Measurements from ENCODE around the gene CD37.
"Not testable (repeated sequence)": the region's sequence is repeated elsewhere in the genome, so short reads cannot be mapped to it uniquely, and the experiment has no call there.

CD37 gene

GRCh38 chr19:49348305-49349189 is 13.3 kb downstream of the CD37 start:
- DNase-seq = no peak

DNA sequence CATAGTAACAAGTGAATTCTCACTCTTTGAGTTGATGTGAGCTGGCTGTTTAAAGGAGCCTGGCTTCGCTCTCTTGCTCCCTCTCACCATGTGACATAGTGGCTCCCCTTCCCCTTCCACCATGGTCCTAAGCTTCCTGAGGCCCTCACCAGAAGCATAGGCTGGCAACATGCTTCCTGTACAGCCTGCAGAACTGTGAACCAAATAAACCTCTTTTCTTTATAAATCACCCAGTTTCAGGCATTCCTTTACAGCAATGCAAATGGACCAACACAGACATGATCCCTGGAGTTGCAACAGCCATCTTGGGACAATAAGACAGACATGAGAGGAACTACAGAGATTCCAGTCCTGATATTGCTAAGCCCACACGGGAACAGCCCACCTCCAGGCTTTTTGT is 14.4 kb downstream of the CD37 start:
- no peak for DNase-seq

DNA sequence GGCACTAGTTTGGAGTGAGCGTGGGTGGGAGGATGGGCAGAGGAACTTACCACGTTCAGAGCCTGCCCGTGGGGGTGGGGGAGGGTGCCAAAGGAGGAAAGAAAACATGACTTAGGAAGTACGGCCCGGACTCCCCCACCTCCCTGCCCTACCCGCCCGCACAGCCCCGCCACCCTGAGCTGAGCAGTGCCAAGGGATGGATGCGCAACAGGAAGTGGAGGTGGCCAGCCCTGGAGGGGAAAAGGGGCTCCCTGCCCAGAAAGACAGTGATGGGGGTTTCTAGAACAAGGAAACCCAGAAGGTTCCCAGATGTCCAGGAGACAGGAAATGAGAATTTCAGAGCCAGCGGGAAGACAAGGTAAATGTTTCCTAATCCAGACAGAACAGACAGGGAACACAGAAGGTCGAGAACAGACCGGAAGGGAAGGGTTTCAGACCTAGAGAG is 20.7 kb downstream of the CD37 start:
- DNase-seq = no peak

DNA sequence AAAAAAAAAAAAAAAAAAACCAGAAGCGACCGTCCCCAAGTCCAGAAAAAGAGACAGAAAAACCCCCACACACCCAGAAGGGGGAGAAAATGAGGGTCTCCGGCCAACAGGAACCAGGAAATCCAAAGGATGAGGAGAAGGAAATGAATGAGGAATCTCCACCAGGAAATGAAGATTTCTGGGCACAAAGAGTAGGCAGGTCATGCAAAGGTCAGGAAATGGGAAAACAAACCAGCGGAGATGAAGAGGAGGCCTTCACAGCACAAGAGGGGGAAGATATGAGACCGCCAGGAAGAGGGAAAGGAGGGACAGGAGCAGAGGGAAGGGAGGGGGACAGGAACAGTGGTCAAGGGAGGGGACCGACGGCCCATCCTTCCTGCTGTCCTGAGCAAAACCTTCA is 21.2 kb downstream of the CD37 start:
- no peak for DNase-seq

- no peak for DNase-seq
These were observed 22.0 kb downstream of the CD37 start for GRCh38 chr19:49357186-49357585.

DNA sequence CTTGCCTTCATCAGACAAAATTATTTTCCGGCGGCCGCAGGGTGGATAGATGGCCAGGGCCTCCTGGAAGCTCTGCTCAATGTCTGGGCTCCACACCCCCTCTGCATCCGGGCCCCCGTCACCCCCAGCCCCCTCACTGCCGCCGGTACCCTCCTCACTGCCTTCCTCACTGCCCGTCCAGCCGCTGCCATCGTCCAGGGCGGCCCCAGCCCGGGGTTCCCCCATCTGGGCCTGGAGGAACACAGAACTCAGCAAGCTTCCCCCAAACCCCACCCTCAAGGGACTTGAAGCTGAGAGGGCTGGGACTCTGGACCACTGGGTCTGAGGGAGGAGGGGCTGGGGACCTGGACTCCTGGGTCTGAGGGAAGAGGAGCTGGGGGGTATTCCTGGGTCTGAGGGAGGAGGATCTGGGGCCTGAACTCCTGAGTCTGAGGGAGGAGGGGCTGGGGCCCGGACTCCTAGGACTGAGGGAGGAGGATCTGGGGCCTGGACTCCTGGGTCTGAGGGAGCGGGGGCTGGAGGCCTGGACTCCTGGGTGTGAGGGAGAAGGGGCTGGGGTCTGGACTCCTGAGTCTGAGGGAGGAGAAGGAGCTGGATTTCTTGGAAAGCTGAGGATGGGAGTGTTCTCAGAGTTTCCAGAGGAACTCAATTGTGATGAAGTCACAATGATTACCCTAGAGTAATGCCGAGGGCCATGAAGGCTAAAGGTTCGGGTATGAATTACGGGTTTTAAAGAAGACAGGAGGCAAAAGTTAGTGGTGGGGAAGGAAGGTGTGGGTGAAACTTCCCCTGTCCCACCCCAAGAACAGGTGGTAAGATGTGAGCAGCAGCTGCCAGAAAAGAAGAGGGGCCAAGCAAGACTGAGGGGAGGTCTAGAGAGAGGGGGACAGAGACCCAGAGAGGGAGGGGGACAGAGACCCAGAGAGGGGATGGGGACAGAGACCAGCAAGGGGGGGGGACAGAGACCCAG is 24.9 kb downstream of the CD37 start:
- DNase-seq = no peak

DNA sequence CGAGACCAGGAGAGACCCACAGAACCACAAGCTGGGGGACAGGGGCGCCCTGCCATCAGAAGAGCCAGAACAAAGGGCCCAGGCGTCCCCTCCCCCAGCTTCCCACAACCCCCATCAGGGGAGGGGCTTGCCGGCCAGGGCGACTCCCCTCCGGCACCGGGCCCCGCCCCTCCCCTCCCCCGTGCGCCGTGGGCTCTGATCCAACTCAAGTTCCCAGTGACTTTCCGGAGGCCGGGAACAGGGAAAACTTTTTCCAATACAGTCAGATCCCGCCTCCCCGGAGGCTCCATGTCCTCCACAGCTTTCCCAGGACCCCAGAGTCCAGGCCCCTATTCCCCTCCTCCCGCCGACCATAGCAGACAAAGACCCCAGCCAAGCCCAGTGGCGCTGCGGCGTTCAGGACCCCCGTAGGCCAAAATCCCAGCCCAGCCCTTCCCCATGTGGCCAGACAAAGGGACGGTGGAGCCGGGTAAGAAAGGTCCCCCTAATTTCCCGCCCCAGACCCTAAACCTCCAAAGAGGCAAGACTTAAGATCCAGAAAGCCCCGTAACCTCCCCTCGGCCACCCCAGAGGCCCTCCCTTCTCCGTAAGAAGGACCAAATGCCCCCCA is 26.3 kb downstream of the CD37 start:
- DNase-seq = peak; percentile 88

DNA sequence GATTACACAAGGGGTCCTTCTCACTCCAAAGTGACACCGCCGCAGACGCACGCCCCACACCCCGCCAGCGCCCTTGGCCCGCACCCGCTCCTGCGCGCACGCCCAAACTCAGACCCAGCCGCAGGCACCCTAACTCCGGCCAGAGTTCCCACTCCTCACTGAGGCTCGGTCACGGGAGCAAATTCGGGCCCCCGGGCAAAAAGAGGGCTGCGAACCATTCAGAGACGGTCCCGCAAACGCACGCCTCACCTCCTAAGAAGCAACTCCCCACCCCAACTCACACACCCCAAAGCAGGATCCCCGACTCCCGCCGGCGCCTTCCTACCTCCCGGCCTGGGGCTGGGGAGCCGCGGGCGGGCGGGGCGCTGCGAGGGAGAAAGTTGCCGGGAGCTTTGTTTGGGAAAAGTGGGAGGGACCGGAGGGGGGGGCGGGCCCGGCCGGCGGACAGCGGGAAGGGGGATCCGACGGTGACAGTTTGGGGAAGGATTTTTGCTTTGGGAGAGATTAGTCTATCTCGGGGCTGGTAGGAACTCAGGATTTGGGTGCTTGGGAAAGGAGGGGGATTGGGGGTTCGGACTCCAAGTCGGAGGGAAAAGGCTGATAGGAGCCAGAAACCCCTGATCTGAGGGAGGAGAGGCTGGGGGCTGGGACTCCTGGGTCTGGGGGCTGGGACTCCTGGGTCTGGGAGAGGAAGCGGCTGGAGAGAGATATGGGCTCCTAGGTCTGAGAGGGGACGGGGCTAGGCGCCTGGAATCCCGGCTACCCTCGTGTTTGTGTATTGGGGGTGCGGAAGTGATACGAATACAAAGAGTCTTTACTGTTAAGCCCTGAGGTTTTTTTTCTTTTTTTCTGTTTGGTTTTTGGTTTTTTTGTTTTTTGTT is 27.1 kb downstream of the CD37 start, which contains the start of gene TEAD2:
Gene TEAD2, minus strand, starts transcription at position 369 of the 881 bp plus-strand sequence. CDS start 2,341 bp downstream, outside the sequence.
- DNase-seq = peak; percentile 88

GRCh38 chr19:49362929-49363267 is 27.7 kb downstream of the CD37 start:
- peak; percentile 78 for DNase-seq

- peak; percentile 100 for DNase-seq
These were observed 28.3 kb downstream of the CD37 start, which contains the start of gene DKKL1 for GRCh38 chr19:49363268-49364082. Gene DKKL1 (plus strand): TSS chr19:49363877. CDS start chr19:49363999, 122 bp downstream.

DNA sequence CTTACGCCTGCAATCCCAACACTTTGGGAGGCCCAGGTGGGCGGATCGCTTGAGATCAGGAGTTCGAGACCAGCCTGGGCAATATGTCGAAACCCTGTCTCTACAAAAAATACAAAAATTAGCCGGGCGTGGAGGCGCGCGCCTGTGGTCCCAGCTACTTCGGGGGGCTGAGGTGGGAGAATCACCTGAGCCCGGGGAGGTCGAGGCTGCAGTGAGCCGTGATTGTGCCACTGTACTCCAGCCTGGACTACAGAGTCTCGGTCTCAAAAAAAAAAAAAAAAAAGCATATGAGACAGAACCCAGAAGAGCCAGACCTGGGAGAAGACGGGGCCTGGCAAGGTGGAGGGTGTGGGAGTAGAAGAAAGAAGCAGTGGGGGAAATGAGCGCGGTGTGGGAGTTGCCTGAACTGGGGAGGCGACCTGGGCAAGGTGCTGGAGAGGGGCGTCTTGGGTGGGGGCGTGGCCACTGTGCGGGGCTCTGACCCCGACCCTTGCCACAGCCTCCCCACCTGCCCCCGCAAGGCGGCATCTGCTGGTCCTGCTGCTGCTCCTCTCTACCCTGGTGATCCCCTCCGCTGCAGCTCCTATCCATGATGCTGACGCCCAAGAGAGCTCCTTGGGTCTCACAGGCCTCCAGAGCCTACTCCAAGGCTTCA is 29.0 kb downstream of the CD37 start:
- no peak for DNase-seq

DNA sequence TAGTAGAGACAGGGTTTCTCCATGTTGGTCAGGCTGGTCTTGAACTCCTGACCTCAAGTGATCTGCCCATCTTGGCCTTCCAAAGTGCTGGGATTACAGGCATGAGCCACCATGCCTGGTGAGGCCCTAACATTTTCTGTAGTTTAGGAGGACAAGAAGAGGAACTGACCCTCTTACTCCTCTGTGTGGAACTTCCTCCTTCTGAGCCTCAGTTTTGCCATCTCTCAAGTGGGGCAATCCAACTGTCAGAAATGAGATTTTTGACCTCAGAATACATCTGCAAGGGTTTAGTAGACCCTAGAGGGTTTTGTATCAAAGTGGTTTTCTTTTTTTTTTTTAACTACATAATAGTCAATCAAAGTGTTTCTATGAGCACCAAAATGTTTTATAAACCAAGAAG is 30.9 kb downstream of the CD37 start:
- no peak for DNase-seq

GRCh38 chr19:49368711-49369358 is 33.6 kb downstream of the CD37 start:
- DNase-seq = no peak

- no peak for DNase-seq
These were observed 36.0 kb downstream of the CD37 start for GRCh38 chr19:49371184-49371583.

GRCh38 chr19:49373174-49373573 is 38.0 kb downstream of the CD37 start:
- not testable (repeated sequence) for DNase-seq

GRCh38 chr19:49374665-49375434 is 39.6 kb downstream of the CD37 start:
- no peak for DNase-seq

- DNase-seq = no peak
These were observed 43.3 kb downstream of the CD37 start for GRCh38 chr19:49378512-49378911.

DNA sequence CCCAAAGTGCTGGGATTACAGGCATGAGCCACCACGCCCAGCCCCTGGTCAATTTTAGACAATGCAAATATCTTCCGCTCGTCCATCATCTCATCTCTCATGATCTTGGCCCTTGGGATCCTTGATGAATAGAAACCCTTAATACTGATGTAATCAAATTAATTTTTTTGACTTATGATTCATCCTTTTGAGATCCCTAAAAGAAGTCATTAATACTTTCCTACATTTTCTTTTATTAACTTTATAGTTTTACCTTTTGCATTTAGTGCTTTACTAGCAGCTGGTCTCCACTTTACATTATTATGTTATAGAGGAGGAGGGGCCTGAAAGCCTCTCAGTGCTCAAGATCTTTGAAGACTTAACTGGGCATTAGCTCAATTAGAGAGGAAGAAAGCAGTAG is 45.2 kb downstream of the CD37 start:
- no peak for DNase-seq

DNA sequence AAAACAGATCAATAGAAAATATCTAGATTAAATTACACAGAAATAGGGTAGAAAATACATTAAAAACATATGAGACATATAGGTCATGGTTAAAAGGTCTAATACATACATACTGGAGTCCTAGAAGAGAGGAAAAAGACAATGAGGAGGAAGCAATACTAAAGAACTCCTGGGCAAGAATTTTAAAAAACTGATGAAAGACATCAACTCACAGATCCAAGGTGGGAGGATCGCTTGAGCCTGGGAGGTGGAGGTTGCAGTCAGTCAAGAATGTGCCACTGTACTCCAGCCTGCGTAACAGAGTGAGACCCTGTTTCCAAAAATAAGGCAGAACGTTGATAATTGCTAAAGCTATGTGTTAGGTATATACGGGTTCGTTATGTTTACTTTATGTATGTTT is 47.4 kb downstream of the CD37 start:
- DNase-seq = no peak
